Stomach (tissue), 9 donors: Measurements from ENCODE around the gene ZNF888. TPM values are rescaled to one million over a fixed set of nuclear protein-coding genes. Genes with fewer than 3 reads are reported as not detected.
"Not testable (repeated sequence)": the region's sequence is repeated elsewhere in the genome, so short reads cannot be mapped to it uniquely, and the experiment has no call there.

Experiments used
- DNase-seq, 2 donors: peaks; one replicate each; pipeline versions ENCODE4 v3.0.0 to v3.0.0-alpha.2; 2013 to 2019
- H3K27ac ChIP-seq, 5 donors: fragments of 200-600 bp in 4 of 5; sonication (generic) in 4 of 5; one replicate each; pipeline ENCODE4 v1.5.1; 2013 to 2019; ENCODE audit warnings: mild to moderate bottlenecking in 1 of 5, moderate library complexity in 1 of 5
- H3K27me3 ChIP-seq, 3 donors: fragments of 200-600 bp; sonication (generic); one replicate each; pipeline ENCODE4 v1.5.1; 2017 to 2019; ENCODE audit warnings: mixed run types in 1 of 3
- H3K36me3 ChIP-seq, 4 donors: fragments of 200-600 bp; sonication (generic); 1 replicate in 3 of 4; 2 replicates in 1 of 4; pipeline ENCODE4 v1.5.1; 2016 to 2019
- H3K4me1 ChIP-seq, 4 donors: fragments of 200-600 bp; sonication (generic); one replicate each; pipeline ENCODE4 v1.5.1; 2016 to 2019
- H3K4me3 ChIP-seq, 4 donors: fragments of 200-600 bp; sonication (generic) in 3 of 4; one replicate each; pipeline ENCODE4 v1.5.1; 2016 to 2019; ENCODE audit warnings: mild to moderate bottlenecking in 1 of 4
- H3K9me3 ChIP-seq, 4 donors: fragments of 200-600 bp; sonication (generic); one replicate each; pipeline ENCODE4 v1.5.1; 2016 to 2019
- EP300 ChIP-seq: sonication (generic); formaldehyde crosslinking; IDR thresholded peaks from one replicate; pipeline ENCODE4 v1.6.1; 2017; ENCODE audit warnings: antibody characterized with exemption
- POLR2A ChIP-seq, 4 donors: fragments of 450-650 bp; IDR thresholded peaks; one replicate each; pipeline ENCODE4 v1.6.1; 2016; ENCODE audit warnings: antibody characterized with exemption in 4 of 4, control low read depth in 2 of 4, mild to moderate bottlenecking in 1 of 4, moderate library complexity in 1 of 4
- POLR2AphosphoS5 ChIP-seq, 3 donors: sonication (generic); formaldehyde crosslinking; IDR thresholded peaks; one replicate each; pipeline ENCODE4 v1.6.1; 2016; ENCODE audit warnings: antibody characterized with exemption in 3 of 3
- WGBS, 5 donors: extraction: QIAGEN DNeasy Blood & Tissue Kit in 3 of 5; methylation state at CpG; one replicate each; pipeline versions ENCODE4 v1.1.5 to v1.1.7; 2013 to 2018; 5-methylcytosine and 5-hydroxymethylcytosine counted together
- intact Hi-C: fragments of 100-400 bp; cut with DNase I; formaldehyde crosslinking; loops from one replicate; pipeline ENCODE4 v1.15.1; 2023; ENCODE audit warnings: low total_unique reads
- polyA plus RNA-seq, 3 donors: library from polyadenylated mRNA; stranded (reverse); fragments of 200-250 nt; gene quantifications; one replicate each; pipeline ENCODE4 v1.2.3, GENCODE V29; 2013
- total RNA-seq, 5 donors: library from RNA; depleted of rRNA; stranded (reverse); fragments of >200 nt; gene quantifications; one replicate each; pipeline versions ENCODE4 v1.1.0 to v1.2.3, GENCODE V29; 2014 to 2016
- TF ChIP-seq, protein P1 (sequence below), 7 experiments: fragments of 450-650 bp in 4 of 7; fragments of 200-600 bp in 3 of 7; sonication (generic) in 3 of 7; IDR thresholded peaks; one replicate each; pipeline ENCODE4 v1.5.1; 2016 to 2019; ENCODE audit warnings: antibody characterized with exemption in 7 of 7, control low read depth in 2 of 7, mild to moderate bottlenecking in 1 of 7
- donor health status: healthy with polysubstance abuse.
- donor health status: Bipolar disorder and iron deficiency.
- donor health status: healthy.

The ZNF888 gene
- total and polyA plus RNA-seq, 8 donors = 0.29 to 13.4 (median 6.6) TPM

GRCh38 chr19:52936954-52937325, 13.7 kb upstream of the ZNF888 start:
- peak overlapping the region in 1 of 4 donors; percentile 1 for H3K4me3 ChIP-seq
- intact Hi-C loops = no loop called here
- peak in 1 of 2 donors; percentile 42 for DNase-seq
- no peak for TF ChIP-seq EP300
- TF ChIP-seq, protein P1, sequence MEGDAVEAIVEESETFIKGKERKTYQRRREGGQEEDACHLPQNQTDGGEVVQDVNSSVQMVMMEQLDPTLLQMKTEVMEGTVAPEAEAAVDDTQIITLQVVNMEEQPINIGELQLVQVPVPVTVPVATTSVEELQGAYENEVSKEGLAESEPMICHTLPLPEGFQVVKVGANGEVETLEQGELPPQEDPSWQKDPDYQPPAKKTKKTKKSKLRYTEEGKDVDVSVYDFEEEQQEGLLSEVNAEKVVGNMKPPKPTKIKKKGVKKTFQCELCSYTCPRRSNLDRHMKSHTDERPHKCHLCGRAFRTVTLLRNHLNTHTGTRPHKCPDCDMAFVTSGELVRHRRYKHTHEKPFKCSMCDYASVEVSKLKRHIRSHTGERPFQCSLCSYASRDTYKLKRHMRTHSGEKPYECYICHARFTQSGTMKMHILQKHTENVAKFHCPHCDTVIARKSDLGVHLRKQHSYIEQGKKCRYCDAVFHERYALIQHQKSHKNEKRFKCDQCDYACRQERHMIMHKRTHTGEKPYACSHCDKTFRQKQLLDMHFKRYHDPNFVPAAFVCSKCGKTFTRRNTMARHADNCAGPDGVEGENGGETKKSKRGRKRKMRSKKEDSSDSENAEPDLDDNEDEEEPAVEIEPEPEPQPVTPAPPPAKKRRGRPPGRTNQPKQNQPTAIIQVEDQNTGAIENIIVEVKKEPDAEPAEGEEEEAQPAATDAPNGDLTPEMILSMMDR (IDR thresholded peaks at IDR 0.05) = no peak
- WGBS, 5 donors = 40 to 82% (median 60%) methylated on average over 7 of the region's 7 CpGs
- peak overlapping the region; percentile 79 to 95 (median 90) for H3K27ac ChIP-seq
- H3K36me3 ChIP-seq = peaks cover 0 to 18% (median 6%) of the 10 kb centered on the region in 4 donors
- H3K4me1 ChIP-seq = peaks cover 16 to 69% (median 54%) of the 10 kb centered on the region in 4 donors
- no peaks in the 10 kb centered on the region for H3K9me3 ChIP-seq
- H3K27me3 ChIP-seq = no peaks in the 10 kb centered on the region

DNA sequence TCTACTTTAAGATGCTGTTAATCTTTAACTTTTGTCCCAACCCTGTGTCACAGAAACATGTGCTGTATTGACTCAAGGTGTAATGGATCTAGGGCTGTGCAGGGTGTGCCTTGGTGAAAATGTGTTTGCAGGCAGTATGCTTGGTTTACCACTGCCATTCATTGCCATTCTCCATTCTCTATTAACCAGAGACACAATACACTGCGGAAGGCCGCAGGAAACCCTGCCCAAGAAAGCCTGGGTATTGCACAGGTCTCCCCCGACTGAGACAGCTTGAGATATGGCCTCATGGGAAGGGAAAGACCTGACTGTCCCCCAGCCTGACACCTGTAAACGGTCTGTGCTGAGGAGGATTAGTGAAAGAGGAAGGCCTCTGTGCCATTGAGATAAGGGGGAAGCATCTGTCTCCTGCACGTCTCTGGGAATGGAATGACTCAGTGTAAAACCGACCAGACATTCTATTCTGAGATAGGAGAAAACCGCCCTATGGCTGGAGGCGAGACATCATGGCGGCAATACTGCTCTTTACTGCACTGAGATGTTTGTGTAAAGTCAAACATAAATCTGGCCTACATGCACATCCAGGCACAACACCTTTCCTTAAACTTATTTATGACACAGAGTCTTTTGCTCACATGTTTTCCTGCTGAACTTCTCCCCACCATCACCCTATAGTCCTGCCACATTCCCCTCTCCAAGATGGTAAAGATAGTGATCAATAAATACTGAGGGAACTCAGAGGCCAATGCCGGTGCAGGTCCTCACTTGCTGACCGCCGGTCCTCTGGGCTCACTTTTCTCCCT, 13.1 kb upstream of the ZNF888 start:
- intact Hi-C loops = no loop called here
- TF ChIP-seq EP300 (no peak), POLR2A (IDR thresholded peaks at IDR 0.05) (peak in 1 of 4 donors; percentile 11), POLR2AphosphoS5 (IDR thresholded peaks at IDR 0.05) (peak in 2 of 3 donors; percentile 68 to 70)
- TF ChIP-seq, protein P1 (IDR thresholded peaks at IDR 0.05) = no peak
- Histone ChIP-seq H3K4me1 (peaks cover 16 to 65% (median 51%) of the 10 kb centered on the region in 4 donors), H3K4me3 (peak overlapping the region in 1 of 4 donors; percentile 1), H3K27me3 (no peaks in the 10 kb centered on the region), H3K36me3 (peaks cover 0 to 24% (median 6%) of the 10 kb centered on the region in 4 donors), H3K9me3 (no peaks in the 10 kb centered on the region), H3K27ac (peak overlapping the region; percentile 79 to 95 (median 90))
- WGBS, 5 donors = 30 to 51% (median 41%) methylated on average over 12 of the region's 12 CpGs
- peak; percentile 60 to 88 for DNase-seq

DNA sequence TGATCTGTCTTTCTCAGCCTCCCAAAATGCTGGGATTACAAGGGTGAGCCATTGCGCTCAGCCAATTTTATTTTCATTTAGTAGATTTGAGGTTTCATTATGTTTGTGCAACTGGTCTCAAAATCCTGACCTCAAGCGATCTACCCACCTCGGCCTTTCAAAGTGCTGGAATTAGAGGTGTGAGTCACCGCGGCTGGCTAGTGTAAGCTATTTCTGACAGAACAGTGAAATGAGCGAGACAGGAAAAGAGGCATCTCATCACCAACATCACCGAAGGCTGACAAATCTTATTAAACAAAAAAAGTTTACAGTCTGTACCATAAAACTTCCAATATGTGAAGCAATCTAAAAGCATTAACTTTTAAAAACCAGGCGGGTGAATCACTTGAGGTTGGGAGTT, 12.2 kb upstream of the ZNF888 start:
- H3K36me3 ChIP-seq = peaks cover 0 to 26% (median 6%) of the 10 kb centered on the region in 4 donors
- peak; percentile 53 to 67 for DNase-seq
- intact Hi-C loops = no loop called here
- WGBS, 5 donors = 34 to 69% (median 48%) methylated on average over 8 of the region's 8 CpGs
- TF ChIP-seq POLR2A (IDR thresholded peaks at IDR 0.05) (no peak), POLR2AphosphoS5 (IDR thresholded peaks at IDR 0.05) (no peak), EP300 (no peak)
- TF ChIP-seq, protein P1 (IDR thresholded peaks at IDR 0.05) = no peak
- H3K4me3 ChIP-seq = peak overlapping the region in 1 of 4 donors; percentile 16
- no peaks in the 10 kb centered on the region for H3K27me3 ChIP-seq
- H3K9me3 ChIP-seq = no peaks in the 10 kb centered on the region
- peaks cover 16 to 56% (median 43%) of the 10 kb centered on the region in 4 donors for H3K4me1 ChIP-seq
- H3K27ac ChIP-seq = peak overlapping the region; percentile 79 to 95 (median 82)

GRCh38 chr19:52924641-52925040, 1.4 kb upstream of the ZNF888 start:
- Histone ChIP-seq H3K36me3 (peaks cover 13 to 31% (median 28%) of the 10 kb centered on the region in 4 donors), H3K4me1 (peaks cover 13 to 33% (median 27%) of the 10 kb centered on the region in 4 donors), H3K27ac (peak overlapping the region; percentile 53 to 93 (median 90))
- H3K9me3 ChIP-seq, H3K27me3 ChIP-seq, intact Hi-C loops, DNase-seq, H3K4me3 ChIP-seq: not testable (repeated sequence)
- WGBS, 5 donors = 79 to 86% (median 81%) methylated on average over 9 of the region's 9 CpGs
